HG02938 (cell line): ENCODE measurements around the gene QSER1.
"Not testable (repeated sequence)": the region's sequence is repeated elsewhere in the genome, so short reads cannot be mapped to it uniquely, and the experiment has no call there.

Experiments
- ATAC-seq: cut with Tn5 transposase; IDR thresholded peaks from one replicate; pipeline ENCODE4 v1.9.1; 2021; ENCODE audit warnings: mild to moderate bottlenecking, moderate library complexity; ENCODE audit not compliant: unreplicated experiment

Gene QSER1

DNA sequence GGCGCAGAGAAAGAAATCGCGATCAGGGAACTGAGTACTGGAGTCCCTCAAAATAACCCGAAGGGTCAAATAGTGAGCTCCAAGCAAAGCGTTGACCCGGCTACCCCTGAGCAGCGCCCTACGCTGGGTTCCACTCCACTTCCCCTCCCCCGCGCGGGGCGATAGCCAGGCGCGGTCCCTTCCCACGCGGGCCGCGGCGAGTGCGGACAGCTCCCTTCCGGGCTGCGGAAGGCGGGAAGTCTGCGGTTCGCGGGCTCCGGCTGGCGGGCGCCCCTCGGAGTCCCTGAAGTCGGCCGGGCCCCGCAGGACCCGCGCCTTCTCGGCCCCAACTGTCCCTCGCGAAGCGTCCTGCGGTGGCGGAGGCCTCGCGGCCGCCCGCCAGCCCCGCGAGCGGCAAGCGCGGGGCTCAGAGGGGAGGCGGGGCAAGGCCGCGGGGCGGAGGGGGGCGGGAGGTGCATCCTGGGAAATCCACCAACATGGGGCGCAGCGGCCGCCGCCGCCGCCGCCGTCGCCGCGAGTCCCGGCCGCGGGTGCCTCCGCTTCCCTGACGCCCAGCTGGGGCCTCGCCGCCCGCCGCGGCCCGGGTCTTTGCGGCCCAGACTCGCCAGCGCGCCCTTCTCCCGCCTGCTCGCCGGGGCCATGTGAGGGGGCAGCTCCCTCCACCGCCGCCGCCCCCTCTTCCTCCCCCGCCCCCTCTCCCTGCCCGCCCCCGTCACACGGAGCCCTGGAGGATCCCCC, at the start of gene QSER1:
Gene QSER1 (plus strand): TSS at position 457 of the 738 bp plus-strand sequence. CDS start 315 bp downstream, outside the sequence.
- peak; percentile 51 for ATAC-seq

DNA sequence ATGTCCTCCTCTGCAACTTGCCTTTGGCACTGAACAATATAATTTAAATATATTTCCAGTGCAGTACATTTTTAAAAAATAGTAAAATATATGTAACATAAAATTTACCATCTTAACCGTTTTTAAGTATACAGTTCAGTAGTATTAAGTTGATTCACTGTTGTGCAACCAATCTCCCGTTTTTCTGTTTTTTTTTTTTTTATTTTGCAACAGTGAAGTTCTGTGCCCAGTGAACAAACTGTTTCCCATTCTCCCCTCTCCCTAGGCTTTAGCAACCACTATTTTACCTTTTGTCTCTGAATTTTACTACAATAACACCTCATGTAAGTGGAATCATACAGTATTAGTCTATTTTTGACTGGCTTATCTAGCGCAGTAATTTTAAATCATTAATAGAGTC, 49.1 kb upstream of the QSER1 start:
- ATAC-seq = no peak

DNA sequence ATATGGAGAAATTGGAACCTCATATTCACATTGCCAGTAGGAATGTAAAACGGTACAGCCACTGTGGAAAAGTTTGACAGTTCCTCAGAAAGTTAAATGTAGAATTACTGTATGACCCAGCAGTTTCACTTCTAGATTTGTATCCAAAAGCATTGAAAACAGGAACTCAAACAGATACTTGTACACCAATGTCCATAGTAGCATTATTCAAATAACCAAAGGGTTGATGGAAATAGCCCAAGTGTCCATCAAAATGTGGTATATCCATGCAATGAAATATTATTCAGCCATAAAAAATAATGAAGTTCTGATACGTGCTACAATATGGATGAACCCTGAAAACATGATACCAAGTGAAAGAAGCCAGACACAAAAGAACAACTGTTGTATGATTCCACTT, 45.1 kb upstream of the QSER1 start:
- no peak for ATAC-seq

DNA sequence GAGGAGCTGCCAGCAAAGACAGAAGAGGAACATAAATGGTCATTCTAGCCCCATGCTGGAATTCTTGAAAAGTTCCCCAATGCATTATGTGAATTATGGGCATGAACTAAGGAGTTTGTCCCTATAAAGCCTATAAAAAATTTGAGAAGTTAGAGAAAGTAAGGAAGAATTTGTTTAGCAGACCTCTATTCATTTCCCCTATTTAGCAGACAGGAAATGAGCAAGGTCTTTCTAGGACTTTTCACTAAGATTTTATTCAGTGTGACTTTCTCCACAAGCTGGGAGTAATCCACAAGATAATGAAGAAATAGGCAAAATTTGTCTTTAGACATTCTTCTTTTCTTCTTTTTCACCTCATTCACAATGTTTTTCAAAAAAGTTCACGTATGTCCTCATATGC, 42.9 kb upstream of the QSER1 start:
- ATAC-seq = no peak

DNA sequence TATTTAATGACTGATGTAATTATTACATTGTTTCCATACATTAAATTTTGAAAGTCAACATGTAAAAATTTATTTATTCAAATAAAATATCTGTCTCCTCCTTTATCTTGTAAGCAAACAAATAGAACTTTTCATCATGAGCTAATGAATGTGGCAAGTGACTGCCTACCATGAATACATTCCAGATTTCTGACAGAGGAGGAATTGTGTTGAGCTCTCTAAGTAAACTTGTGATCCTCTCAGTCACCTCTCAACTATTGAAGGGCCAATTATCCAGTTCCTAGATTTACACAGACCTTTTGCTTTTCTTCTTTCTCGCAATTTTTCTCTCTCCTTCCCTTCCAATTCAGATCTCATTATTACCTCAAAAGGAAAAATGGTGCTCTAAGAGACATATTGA, 41.4 kb upstream of the QSER1 start:
- no peak for ATAC-seq

DNA sequence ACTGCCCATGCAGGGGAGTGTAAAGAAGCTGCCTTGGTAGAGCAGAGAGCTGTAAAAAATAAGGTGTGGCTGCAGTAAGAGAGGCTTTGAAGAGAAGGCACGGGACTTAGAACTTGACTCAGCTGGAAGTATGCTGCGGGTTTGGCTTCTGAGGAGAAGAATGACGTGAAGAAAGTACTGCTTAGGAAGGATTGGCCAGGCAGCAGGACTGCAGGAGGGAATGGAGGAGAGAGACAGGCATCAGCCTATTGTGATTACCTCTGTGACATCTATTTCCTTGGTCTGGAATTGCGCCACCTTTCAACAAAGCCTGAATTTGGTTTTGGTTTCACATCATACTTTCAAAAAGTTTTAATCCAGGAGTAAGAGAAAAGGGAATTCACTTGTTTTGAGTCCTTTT, 40.4 kb upstream of the QSER1 start:
- no peak for ATAC-seq

DNA sequence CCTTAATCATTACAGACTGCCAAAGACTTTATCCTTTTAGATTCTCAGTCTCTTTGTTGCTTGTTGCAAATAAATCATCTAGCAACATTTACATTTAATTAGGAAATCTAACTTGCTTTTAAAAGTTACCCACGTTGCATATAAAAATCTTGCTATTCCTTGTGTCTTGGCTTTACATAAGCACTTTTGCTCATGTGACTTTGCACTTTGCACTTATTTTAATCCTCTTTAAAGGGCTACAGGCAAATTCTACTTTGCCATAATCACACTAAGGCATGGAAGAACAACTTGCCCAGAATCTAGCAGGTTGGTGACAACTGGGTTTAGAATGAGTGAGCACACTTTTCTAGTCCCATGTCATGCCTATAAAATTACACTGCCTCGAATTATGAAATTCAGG, 37.0 kb upstream of the QSER1 start:
- ATAC-seq = no peak

DNA sequence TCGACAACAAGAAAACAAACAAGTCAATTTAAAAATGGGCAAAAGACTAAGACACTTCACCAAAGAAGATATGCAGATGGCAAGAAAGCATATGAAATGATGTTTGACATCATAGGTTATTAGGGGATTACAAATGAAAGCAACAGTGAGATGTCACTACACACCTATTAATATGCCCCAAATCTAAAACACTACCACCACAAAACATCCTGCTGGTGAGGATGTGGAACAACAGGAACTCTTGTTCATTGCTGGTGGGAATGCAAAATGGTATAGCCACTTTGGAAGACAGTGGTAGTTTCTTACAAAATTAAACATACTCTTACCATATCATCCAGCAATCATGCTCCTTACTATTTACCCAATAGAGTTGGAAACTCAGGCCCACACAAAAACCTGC, 33.9 kb upstream of the QSER1 start:
- no peak for ATAC-seq

DNA sequence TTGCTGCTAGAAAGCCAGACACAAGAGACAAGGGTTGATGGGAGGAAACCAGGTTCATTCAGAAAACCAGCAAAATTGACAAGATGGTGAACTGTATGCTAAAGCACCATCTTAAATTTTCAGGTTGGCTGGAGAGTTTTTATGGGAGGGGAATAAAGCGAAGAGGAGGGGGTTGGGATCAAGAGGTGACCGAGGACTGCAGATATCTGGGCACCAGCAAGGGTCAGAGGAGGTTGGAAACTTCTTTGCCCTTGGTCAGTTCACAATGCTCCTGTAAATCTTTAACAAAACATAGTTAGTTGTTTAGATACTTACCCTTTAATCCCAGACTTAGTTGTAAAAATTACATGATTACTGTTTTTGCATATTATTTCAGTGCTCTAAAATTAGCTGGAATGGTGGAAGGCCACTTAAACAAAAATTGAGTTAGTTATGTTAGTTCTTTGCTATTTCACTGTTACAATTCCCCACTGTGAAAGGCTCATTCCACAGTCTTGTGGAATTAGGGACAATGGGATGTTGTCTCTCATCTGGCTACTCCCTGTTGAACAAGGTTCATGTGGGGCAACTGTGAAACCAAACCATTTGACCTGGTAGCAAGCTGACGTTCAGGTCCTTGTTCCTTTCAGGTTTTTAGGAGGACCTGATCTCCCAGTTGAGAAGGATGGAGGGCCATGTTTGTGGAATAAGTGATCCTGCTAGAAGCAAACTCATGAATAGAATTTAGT, 30.6 kb upstream of the QSER1 start:
- ATAC-seq = no peak

DNA sequence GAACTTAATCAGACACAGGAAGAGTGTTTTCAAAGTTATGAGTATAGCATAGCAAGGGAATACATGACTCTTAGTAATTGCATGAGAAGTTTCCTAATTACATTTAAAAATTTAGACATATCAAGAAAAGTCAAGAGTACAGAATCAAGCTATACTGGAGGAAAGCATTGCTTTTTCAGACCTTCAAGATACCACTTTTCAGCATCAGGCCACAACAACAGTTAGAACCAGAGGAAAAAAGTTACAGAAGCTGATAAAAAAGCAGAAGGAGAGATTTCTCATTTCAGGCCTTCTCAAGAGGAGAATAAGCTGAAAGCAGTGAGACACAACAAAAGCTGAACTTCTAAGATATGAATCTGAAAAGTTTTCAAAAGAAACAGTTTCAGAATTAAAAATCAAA, 28.1 kb upstream of the QSER1 start:
- ATAC-seq = no peak

DNA sequence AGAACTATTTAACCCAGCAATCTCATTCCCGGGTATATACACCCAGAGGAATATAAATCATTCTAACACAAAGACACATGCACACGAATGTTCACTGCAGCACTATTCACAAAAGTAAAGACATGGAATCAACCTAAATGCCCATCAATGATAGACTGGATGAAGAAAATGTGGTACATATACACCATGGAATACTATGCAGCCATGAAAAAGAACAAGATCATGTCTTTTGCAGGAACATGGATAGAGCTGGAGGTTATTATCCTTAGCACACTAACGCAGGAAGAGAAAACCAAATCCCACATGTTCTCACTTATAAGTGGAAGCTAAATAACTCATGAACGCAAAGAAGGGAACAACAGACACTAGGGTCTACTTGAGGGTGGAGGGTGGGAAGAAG, 23.9 kb upstream of the QSER1 start:
- ATAC-seq = not testable (repeated sequence)

DNA sequence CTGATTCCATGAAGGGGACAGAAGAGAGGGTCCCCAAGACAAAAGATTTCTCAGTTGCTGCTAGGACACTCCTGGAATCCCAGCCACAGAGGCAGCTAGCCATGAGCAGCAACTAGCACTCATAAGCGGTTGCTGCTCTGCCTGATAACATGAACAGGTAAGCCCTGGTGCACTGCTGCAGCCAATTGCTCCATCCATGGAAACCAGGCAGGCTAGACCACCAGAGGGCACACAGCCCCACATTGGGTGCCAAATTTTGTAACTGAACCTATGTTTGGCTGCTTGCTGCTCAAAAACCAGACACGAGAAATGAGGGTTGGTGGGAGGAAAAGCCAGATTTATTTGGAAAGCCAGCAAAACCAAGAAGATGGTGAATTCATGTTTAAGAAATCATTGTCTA, 21.9 kb upstream of the QSER1 start:
- ATAC-seq = no peak

DNA sequence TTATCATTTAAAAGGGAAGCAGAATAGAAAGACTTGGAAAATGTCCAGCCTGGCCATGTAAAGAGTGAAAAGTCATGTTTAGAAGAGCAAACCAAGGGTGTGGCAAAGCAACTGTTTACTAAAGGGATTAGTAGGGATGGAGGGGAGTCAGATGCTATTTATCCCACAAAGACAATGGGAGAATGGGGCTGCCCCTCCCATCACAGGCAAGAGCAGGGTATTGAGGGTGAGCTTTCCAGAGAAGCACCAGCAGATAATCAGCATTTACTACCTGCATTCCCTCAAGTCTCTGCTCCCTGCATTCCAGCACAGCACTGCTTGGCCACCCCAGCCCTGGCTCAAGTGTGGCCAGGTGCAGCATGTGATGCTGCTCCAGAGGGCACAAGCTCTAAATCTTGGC, 18.5 kb upstream of the QSER1 start:
- no peak for ATAC-seq

DNA sequence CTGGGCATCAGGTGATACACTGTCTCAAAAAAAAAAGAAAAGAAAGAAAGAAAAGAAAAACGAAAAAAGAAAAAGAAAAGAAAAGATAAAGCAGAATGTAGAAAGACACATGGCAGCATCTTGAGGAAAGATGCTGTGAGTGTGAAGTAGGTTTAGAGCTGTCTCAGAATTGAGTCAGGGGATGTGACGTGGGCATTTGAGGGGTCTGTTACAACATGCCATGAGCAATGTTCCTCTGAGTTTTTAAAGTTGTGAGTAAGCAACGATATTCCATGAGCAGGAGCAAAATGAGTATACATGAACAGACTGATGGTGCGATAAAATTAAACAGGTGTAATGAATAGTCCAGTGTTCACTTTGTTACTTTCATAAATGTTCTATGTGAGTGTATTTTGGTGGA, 11.3 kb upstream of the QSER1 start:
- no peak for ATAC-seq

DNA sequence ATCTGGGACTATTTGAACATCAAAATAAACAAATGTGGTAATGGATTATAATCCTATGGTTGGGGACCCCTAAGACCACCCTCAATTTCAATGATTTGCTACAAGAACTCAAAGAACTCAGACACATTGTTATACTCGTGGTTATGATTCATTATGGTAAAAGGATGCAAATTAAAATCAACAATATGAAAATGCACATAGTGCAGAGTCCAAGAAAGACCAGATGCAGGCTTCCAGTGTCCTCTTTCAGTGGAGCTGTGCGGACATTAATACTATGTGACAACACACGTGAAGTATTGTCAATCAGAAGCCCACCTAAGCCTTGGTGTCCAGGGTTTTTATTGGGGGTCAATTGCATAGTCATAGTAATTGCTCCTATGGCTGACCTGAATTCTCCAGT, 9.2 kb upstream of the QSER1 start:
- ATAC-seq = no peak

DNA sequence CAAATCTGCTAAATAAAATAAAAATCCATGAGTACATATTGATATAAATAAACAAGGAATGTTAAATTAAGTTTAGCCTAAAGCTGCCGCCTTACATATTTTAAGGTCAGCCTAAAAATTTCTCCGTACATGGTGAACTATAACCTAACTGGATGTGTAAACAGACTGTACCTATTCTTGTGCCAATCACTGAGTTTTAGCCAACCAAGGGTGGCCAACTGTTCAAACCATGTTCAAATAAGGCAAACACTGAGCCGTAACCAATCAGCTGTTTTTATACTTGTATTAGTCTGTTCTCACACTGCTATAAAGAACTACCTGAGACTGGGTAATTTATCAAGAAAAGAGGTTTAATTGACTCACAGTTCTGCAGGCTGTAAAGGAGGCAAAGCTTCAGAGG, 8.6 kb upstream of the QSER1 start:
- ATAC-seq = no peak

DNA sequence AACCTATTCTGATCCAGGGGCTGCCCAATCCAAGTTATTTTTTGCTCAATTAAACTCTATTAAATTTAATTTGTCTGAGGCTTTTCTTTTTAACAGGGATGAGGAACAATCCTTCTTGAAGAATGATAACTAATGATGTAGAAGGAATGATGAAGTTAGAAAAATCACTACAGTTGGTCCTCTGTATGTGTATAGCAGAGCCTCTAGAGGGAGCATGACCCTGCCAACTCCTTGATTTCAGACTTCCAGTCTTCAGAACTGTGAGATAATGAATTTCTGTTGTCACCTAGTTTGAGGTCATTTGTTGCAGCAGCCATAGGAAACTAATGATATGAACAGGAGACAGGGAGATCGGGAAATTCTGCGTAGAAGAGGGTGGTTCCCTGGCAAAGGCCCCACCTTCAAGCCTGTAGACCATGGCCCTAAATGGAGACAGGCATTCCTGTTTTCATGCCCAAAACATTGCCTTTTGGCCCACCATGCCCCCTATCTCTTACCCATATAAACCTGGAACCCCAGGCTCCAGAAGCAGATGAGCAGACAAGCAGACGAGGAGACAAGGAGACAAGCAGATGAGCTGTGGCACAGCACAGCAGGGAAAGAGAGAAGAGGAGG, 7.7 kb upstream of the QSER1 start:
- no peak for ATAC-seq

DNA sequence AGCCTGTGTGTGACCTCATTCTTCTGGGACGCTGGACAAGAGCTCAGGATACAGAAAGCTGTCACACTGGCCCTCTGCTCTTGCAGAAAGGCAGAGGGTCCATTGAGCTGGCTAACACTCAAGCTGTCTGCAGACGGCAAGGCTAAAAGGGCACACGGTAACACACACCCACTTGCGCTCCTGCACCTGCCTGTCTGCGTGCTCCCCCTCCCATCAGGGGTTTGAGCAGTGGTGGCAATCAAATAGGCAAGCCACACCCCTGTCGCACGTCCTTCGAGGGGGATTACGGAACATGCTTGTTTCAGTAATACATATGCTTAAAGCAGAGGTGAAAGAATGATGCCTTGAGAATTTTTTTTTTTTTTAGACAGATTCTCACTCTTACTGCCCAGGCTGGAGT, 7.1 kb upstream of the QSER1 start:
- ATAC-seq = no peak

DNA sequence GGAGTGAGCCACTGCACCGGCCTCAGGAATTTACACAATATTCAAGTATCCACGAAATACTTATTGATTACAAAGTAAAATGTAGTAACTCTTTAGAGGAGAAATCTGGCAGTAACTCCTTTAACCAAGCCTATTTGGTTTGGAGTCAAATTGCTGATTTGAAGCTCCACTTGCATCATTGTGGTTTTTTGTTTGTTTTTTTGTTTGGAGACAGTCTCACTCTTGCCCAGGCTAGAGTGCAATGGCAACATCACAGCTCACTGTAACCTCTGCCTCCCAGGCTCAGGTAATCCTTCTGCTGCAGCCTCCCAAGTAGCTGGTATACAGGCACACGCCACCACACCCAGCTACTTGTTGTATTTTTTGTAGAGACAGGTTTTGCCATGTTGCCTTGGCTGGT, 6.4 kb upstream of the QSER1 start:
- ATAC-seq = no peak

DNA sequence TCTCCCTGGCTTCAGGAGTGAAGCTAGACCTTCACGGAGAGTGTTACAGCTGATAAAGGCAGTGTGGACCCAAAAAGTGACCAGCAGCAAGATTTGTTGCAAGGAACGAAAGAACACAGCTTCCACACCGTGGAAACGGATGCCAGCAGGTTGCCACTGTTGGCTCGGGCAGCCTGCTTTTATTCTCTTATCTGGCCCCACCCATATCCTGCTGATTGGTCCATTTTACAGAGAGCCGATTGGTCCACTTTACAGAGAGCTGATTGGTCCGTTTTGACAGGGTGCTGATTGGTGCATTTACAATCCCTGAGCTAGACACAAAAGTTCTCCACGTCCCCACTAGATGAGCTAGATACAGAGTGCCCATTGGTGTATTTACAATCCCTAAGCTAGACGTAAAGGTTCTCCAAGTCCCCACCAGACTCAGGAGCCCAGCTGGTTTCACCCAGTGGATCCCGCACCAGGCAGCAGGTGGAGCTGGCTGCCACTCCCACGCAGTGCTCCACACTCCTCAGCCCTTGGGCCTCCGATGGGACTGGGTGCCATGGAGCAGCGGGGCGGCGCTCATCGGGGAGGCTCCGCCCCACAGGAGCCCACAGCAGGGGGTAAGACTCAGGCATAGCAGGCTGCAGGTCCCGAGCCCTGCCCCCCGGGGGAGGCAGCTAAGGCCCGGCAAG, 4.8 kb upstream of the QSER1 start:
- ATAC-seq = not testable (repeated sequence)

DNA sequence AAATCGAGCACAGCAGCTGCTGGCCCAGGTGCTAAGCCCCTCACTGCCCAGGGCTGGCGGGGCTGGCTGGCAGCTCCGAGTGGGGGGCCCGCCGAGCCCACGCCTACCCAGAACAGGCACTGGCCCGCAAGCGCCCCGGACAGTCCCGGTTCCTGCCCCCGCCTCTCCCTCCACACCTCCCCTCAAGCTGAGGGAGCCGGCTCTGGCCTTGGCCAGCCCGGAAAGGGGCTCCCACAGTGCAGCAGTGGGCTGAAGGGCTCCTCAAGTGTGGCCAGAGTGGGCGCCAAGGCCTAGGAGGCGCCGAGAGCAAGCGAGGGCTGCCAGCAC, 4.3 kb upstream of the QSER1 start:
- ATAC-seq = not testable (repeated sequence)

DNA sequence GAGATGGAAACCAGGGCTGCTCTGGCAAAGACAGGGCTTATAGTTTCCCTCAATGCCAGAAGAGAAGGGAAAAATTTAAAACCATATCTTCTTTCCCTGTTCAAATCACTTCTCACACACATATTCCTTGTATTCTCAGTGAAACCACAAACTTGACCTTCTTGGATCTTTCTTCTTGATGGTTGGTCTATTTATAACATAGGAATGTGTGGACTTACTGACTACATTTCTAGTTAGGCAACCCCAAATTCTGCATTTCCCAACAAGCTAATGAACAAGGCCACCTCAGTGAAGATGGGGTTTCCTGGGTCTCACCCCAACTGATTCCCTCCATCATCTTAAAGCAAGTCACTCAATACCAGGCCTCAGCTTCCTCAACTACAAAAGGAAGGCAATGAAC, 3.8 kb upstream of the QSER1 start:
- ATAC-seq = no peak
